GM06990 (cell line): ENCODE data around the gene ADTRP.

Experiments
- DNase-seq: peaks from one replicate; pipeline ENCODE4 v3.0.0-alpha.2; 2011; ENCODE audit not compliant: insufficient read length; ENCODE audit errors: extremely low read depth
- H3K27me3 ChIP-seq: replicated peaks from 2 replicates; pipeline ENCODE4 v1.6.0; 2011; ENCODE audit warnings: low read length; ENCODE audit not compliant: control insufficient read depth, insufficient read depth
- H3K36me3 ChIP-seq: 2 replicates; pipeline ENCODE4 v1.5.1; 2011; ENCODE audit warnings: low read length; ENCODE audit not compliant: control insufficient read depth, insufficient read depth
- H3K4me3 ChIP-seq: replicated peaks from 2 replicates; pipeline ENCODE4 v1.5.1; 2011; ENCODE audit warnings: low read depth, mild to moderate bottlenecking, control low read depth, low read length
- CTCF ChIP-seq: IDR thresholded peaks from 2 replicates; pipeline ENCODE4 v1.5.1; 2011; ENCODE audit warnings: low read length, control low read depth, mild to moderate bottlenecking, inconsistent platforms; ENCODE audit not compliant: insufficient read depth, poor library complexity, severe bottlenecking

Gene ADTRP

GRCh38 chr6:11764250-11764604, 14.4 kb downstream of the ADTRP start:
- no peak for DNase-seq
- no peaks in the 10 kb centered on the region for H3K36me3 ChIP-seq
- H3K27me3 ChIP-seq, result no peaks in the 10 kb centered on the region
- H3K4me3 ChIP-seq, result no peak overlapping the region
- TF ChIP-seq CTCF, result no peak

GRCh38 chr6:11763460-11764249, 14.9 kb downstream of the ADTRP start:
- TF ChIP-seq CTCF, result no peak
- H3K27me3 ChIP-seq, result no peaks in the 10 kb centered on the region
- no peak overlapping the region for H3K4me3 ChIP-seq
- DNase-seq, result no peak
- no peaks in the 10 kb centered on the region for H3K36me3 ChIP-seq

- no peak overlapping the region for H3K4me3 ChIP-seq
- no peak for TF ChIP-seq CTCF
- no peaks in the 10 kb centered on the region for H3K27me3 ChIP-seq
- H3K36me3 ChIP-seq, result no peaks in the 10 kb centered on the region
- no peak for DNase-seq
Observed at GRCh38 chr6:11762794-11763459, 15.7 kb downstream of the ADTRP start.

DNA sequence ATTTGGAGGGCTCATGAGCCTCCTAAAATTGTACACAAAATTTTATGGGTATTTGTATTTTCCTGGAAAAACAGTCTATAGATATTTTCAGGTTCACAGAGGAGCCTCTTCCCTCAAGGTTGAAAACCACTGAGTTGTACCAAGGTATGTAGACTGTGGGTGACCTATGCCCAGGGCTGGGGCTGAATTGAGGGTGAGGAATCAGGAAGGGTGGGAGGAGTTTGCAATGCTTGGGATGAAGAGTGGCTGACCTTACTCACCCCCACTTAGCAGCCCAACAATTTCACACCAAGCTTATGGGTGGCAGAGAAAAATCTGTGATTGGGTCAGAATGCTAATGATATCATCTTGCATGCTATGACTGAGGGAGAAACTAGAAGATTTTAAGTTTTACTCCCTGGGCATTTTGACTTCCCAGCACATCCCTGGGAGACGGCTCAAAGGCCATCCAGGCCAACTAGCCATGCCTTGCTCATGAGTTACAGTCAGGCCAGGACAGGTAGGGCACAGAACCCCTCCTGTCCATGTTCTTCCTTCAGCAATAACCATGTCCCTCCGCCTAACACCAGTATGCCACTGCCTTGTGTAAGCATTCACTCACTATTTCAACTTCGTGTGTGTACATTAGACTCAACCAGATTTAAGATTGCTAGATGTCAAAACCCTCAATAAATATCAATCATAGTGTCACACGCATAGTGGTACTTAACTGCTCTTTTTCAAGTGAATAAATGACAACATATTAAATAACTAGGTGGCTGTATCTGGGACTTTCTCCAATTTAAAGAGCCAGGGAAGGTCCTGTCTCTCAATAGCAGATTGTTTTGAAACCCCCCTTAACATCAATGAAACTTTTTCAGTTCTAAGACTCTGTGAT, 16.6 kb downstream of the ADTRP start:
- TF ChIP-seq CTCF, result no peak
- H3K4me3 ChIP-seq, result no peak overlapping the region
- no peaks in the 10 kb centered on the region for H3K36me3 ChIP-seq
- no peak for DNase-seq
- no peaks in the 10 kb centered on the region for H3K27me3 ChIP-seq

- H3K4me3 ChIP-seq, result no peak overlapping the region
- no peak for TF ChIP-seq CTCF
- DNase-seq, result no peak
- H3K36me3 ChIP-seq, result no peaks in the 10 kb centered on the region
- H3K27me3 ChIP-seq, result no peaks in the 10 kb centered on the region
Observed at GRCh38 chr6:11760015-11760473, 18.6 kb downstream of the ADTRP start.
